MCF 10A (cell line): ENCODE results near the gene MED12L. TPM values are rescaled to one million over a fixed set of nuclear protein-coding genes. Genes with fewer than 3 reads are reported as not detected.

ENCODE experiments used
- BruUV-seq: library from RNA; stranded (reverse); fragments of 400-500 nt; replicated peaks from 2 replicates; lab custom pipeline; 2021; lab: Mats Ljungman, UMichigan
- CTCF ChIA-PET: fragments of 300-600 bp; sonication (Branson Sonifier 250); formaldehyde crosslinking; extraction: SDS; loops from one replicate; lab custom pipeline; 2021; ENCODE audit warnings: antibody characterized with exemption, inconsistent platforms; lab: Yijun Ruan, JAX
- POLR2A ChIA-PET: fragments of 300-600, 350-650 bp; sonication (Branson Sonifier 250); formaldehyde crosslinking; extraction: SDS; loops from one replicate; lab custom pipeline; 2020; ENCODE audit warnings: antibody characterized with exemption, inconsistent platforms; lab: Yijun Ruan, JAX
- DNase-seq: peaks from one replicate; pipeline ENCODE4 v3.0.0-alpha.2; 2018; ENCODE audit not compliant: unreplicated experiment
- H3K27ac Mint-ChIP-seq: one replicate; pipeline ENCODE4 v1.8.0; 2022; ENCODE audit warnings: mild to moderate bottlenecking, low read depth, mixed read lengths; ENCODE audit not compliant: unreplicated experiment
- H3K27me3 Mint-ChIP-seq: one replicate; pipeline ENCODE4 v1.8.0; 2022; ENCODE audit warnings: mixed read lengths; ENCODE audit not compliant: insufficient read depth, unreplicated experiment
- H3K36me3 Mint-ChIP-seq: one replicate; pipeline ENCODE4 v1.8.0; 2022; ENCODE audit warnings: mild to moderate bottlenecking, moderate library complexity, mixed read lengths; ENCODE audit not compliant: insufficient read depth, unreplicated experiment
- H3K4me1 Mint-ChIP-seq: one replicate; pipeline ENCODE4 v1.8.0; 2022; ENCODE audit warnings: mixed read lengths; ENCODE audit not compliant: insufficient read depth, unreplicated experiment
- H3K4me3 Mint-ChIP-seq: one replicate; pipeline ENCODE4 v1.8.0; 2022; ENCODE audit warnings: mild to moderate bottlenecking, moderate library complexity, mixed read lengths; ENCODE audit not compliant: unreplicated experiment
- H3K9me3 Mint-ChIP-seq: one replicate; pipeline ENCODE4 v1.8.0; 2022; ENCODE audit warnings: mixed read lengths; ENCODE audit not compliant: unreplicated experiment
- intact Hi-C: fragments of 100-400 bp; cut with micrococcal nuclease; formaldehyde crosslinking; loops from 2 replicates; pipeline ENCODE4 v1.14.1; 2022
- total RNA-seq: library from RNA; stranded (reverse); gene quantifications from 2 replicates; pipeline ENCODE4 v1.2.3, GENCODE V29; 2022
- TF ChIP-seq, protein P1 (sequence below): fragments of 200-600 bp; IDR thresholded peaks from one replicate; pipeline ENCODE4 v1.8.0; 2022; ENCODE audit warnings: antibody characterized with exemption, mild to moderate bottlenecking; ENCODE audit not compliant: unreplicated experiment

The MED12L gene
- total RNA-seq, 1 experiment from 2014 or later, result 0.47 TPM

DNA sequence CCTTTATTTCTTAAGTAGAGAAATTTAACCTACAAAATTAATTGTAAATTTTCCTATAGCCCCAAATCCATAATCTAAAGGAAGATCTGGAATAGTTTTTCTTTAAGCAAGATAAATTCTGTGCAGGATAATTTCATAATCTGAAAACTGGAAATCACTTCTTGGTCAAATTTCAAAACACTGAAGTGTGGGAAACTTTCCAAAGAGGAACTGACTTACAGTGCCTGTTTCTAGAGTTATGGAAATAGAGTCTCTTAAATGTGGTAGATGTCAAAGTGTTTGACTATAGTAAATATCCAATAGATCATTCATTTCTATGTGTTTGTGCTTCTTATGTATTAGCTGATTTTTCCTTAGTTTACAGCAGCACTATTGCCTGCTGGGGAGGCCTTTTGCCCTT is 245.4 kb downstream of the MED12L start:
- ChIA-PET POLR2A (interaction anchor here (1.2 kb wide), 1 partner anchor 15 kb away, joined by 3 read pairs; no protein-coding TSS in a partner anchor), CTCF (interaction anchor here (0.5 to 1.9 kb wide), 3 partner anchors 42 to 120 kb away, joined by 3 to 7 read pairs (median 3); no protein-coding TSS in a partner anchor)
- peak; percentile 26 for DNase-seq
- no TSS peak for BruUV-seq
- TF ChIP-seq, protein P1, sequence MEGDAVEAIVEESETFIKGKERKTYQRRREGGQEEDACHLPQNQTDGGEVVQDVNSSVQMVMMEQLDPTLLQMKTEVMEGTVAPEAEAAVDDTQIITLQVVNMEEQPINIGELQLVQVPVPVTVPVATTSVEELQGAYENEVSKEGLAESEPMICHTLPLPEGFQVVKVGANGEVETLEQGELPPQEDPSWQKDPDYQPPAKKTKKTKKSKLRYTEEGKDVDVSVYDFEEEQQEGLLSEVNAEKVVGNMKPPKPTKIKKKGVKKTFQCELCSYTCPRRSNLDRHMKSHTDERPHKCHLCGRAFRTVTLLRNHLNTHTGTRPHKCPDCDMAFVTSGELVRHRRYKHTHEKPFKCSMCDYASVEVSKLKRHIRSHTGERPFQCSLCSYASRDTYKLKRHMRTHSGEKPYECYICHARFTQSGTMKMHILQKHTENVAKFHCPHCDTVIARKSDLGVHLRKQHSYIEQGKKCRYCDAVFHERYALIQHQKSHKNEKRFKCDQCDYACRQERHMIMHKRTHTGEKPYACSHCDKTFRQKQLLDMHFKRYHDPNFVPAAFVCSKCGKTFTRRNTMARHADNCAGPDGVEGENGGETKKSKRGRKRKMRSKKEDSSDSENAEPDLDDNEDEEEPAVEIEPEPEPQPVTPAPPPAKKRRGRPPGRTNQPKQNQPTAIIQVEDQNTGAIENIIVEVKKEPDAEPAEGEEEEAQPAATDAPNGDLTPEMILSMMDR, result no peak
- intact Hi-C loops, result no loop called here
- Mint-ChIP-seq H3K4me1 (peaks cover 8% of the 10 kb centered on the region), H3K27ac (no peak overlapping the region), H3K27me3 (no peaks in the 10 kb centered on the region), H3K36me3 (no peaks in the 10 kb centered on the region), H3K4me3 (no peak overlapping the region), H3K9me3 (no peaks in the 10 kb centered on the region)

- peaks cover 8% of the 10 kb centered on the region for H3K4me1 Mint-ChIP-seq
- H3K27ac Mint-ChIP-seq, result no peak overlapping the region
- ChIA-PET POLR2A (interaction anchor here (1.2 kb wide), 1 partner anchor 14 kb away, joined by 3 read pairs; no protein-coding TSS in a partner anchor), CTCF (interaction anchor here (0.5 to 1.9 kb wide), 3 partner anchors 58 to 120 kb away, joined by 3 to 7 read pairs (median 3); no protein-coding TSS in a partner anchor)
- no peaks in the 10 kb centered on the region for H3K9me3 Mint-ChIP-seq
- TF ChIP-seq, protein P1, result no peak
- no peaks in the 10 kb centered on the region for H3K36me3 Mint-ChIP-seq
- H3K4me3 Mint-ChIP-seq, result no peak overlapping the region
- no peak for DNase-seq
- no TSS peak for BruUV-seq
- H3K27me3 Mint-ChIP-seq, result no peaks in the 10 kb centered on the region
- intact Hi-C loops, result no loop called here
Observed at GRCh38 chr3:151331696-151332095, 246.2 kb downstream of the MED12L start.

- TF ChIP-seq, protein P1, result no peak
- POLR2A ChIA-PET, result interaction anchor here (0.9 to 1.6 kb wide), 5 partner anchors 12 to 39 kb away, joined by 3 to 5 read pairs (median 4); no protein-coding TSS in a partner anchor
- no peaks in the 10 kb centered on the region for H3K9me3 Mint-ChIP-seq
- intact Hi-C loops, result no loop called here
- H3K27ac Mint-ChIP-seq, result no peak overlapping the region
- peak overlapping the region; percentile 26 for H3K4me3 Mint-ChIP-seq
- BruUV-seq, result no TSS peak
- peaks cover 8% of the 10 kb centered on the region for H3K4me1 Mint-ChIP-seq
- no peaks in the 10 kb centered on the region for H3K27me3 Mint-ChIP-seq
- H3K36me3 Mint-ChIP-seq, result no peaks in the 10 kb centered on the region
- CTCF ChIA-PET, result interaction anchor here (0.5 kb wide), 1 partner anchor 43 kb away, joined by 3 read pairs; no protein-coding TSS in a partner anchor
- peak; percentile 25 for DNase-seq
Observed at GRCh38 chr3:151345859-151346258, 260.4 kb downstream of the MED12L start.

DNA sequence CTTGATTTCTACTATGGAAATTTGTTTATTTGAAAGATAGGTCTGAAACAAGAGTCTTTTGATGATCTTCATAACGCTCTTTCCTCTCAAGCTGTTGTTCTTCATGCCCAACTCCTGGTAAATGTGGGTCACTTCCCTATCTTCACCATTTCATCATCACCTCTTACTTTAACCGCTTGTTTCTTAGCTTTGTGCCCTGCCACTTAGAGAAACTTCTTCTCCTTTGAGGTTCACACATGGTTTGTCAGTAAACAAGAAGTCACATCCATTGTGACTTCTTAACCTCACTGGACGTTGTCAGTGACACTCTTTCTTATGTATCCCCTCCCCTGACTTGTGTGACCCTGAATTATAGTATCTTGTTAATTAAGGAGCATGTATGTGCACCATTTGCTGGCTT is 260.8 kb downstream of the MED12L start:
- H3K27me3 Mint-ChIP-seq, result no peaks in the 10 kb centered on the region
- H3K4me3 Mint-ChIP-seq, result no peak overlapping the region
- no peak for DNase-seq
- ChIA-PET CTCF (interaction anchor here (1.0 kb wide), 1 partner anchor 18 kb away, joined by 5 read pairs; no protein-coding TSS in a partner anchor), POLR2A (interaction anchor here (0.9 to 1.6 kb wide), 4 partner anchors 12 to 26 kb away, joined by 3 to 5 read pairs (median 4); no protein-coding TSS in a partner anchor)
- intact Hi-C loops, result no loop called here
- H3K4me1 Mint-ChIP-seq, result peaks cover 8% of the 10 kb centered on the region
- BruUV-seq, result no TSS peak
- no peak overlapping the region for H3K27ac Mint-ChIP-seq
- TF ChIP-seq, protein P1, result no peak
- no peaks in the 10 kb centered on the region for H3K9me3 Mint-ChIP-seq
- H3K36me3 Mint-ChIP-seq, result no peaks in the 10 kb centered on the region
